Measurements from ENCODE around the gene LSP1. TPM values are rescaled to one million over a fixed set of nuclear protein-coding genes. Genes with fewer than 3 reads are reported as not detected.

The LSP1 gene
- total and polyA plus RNA-seq, 2 of the 8 experiments (the other 6 are each of a cell fraction or from before 2014, with no cell fraction given), result 0.03 TPM; not detected in 1

GRCh38 chr11:1834062-1834610 is 18.7 kb upstream of the LSP1 start:
- no peak overlapping the region for H3K56ac ChIP-seq (replicated peaks; ENCODE audit: insufficient read length, low read depth, low read length)
- no peak overlapping the region for H3K4me3 ChIP-seq (ENCODE audit: extremely low read depth in 1 of 4, insufficient read depth in 2 of 4, low read depth in 3 of 4, low read length in 4 of 4)
- H3K4ac ChIP-seq (replicated peaks; ENCODE audit: insufficient read length, low read depth, low read length), result no peak overlapping the region
- H2BK120ac ChIP-seq (replicated peaks; ENCODE audit: low read depth, low read length), result no peak overlapping the region
- no peak overlapping the region for H3K27ac ChIP-seq (ENCODE audit: low read depth, low read length)
- no peak overlapping the region for H2AK5ac ChIP-seq (ENCODE audit: low read depth, low read length)
- H3K27me3 ChIP-seq (replicated peaks in 1 of 4; ENCODE audit: control insufficient read depth in 3 of 4, extremely low read depth in 1 of 4, insufficient read depth in 3 of 4, low read length in 3 of 4), result peaks cover 0 to 6% (median 1%) of the 10 kb centered on the region in 4 experiments; a peak in 3 of 7 replicates
- no peaks in the 10 kb centered on the region for H3K79me1 ChIP-seq (ENCODE audit: low read depth, low read length)
- no peak for DNase-seq (ENCODE audit: low read depth in 1 of 2, low spot score in 2 of 2)
- H4K91ac ChIP-seq (replicated peaks; ENCODE audit: insufficient read length, low read length), result no peak overlapping the region
- no peak overlapping the region for H2AFZ ChIP-seq (ENCODE audit: low read length)
- TF ChIP-seq MAX (IDR thresholded peaks at IDR 0.05), result no peak
- TF ChIP-seq NANOG (IDR thresholded peaks at IDR 0.05; ENCODE audit: insufficient read depth, low read depth, low read length, poor library complexity, severe bottlenecking), result no peak
- no peak for TF ChIP-seq TCF12 (IDR thresholded peaks at IDR 0.05; ENCODE audit: low read depth, low read length)
- TF ChIP-seq HDAC6 (IDR thresholded peaks at IDR 0.05; ENCODE audit: low read depth, low read length), result no peak
- H3K23me2 ChIP-seq (ENCODE audit: low read depth, low read length), result no peaks in the 10 kb centered on the region
- no peak overlapping the region for H3K4me2 ChIP-seq (ENCODE audit: insufficient read depth in 1 of 2, low read depth in 2 of 2, low read length in 2 of 2)
- FAIRE-seq, result no peak
- H2BK12ac ChIP-seq (ENCODE audit: low read depth, low read length), result no peak overlapping the region
- ChIA-PET CTCF (ENCODE audit: partially characterized antibody) (interaction anchor here (0.7 to 15.8 kb wide), 54 partner anchors 9 to 806 kb away, joined by 3 to 439 read pairs (median 6); partner anchors contain the start of genes H19, KRTAP5-6, MRPL23 and PRR33), POLR2A (ENCODE audit: partially characterized antibody) (interaction anchor here (1.3 kb wide), 1 partner anchor 9 kb away, joined by 4 read pairs; no protein-coding TSS in a partner anchor)
- H2BK20ac ChIP-seq (ENCODE audit: low read length), result no peak overlapping the region
- H3K9me3 ChIP-seq (ENCODE audit: insufficient read depth in 2 of 2, low read depth in 1 of 2, low read length in 1 of 2), result no peaks in the 10 kb centered on the region
- no peak overlapping the region for H4K5ac ChIP-seq (ENCODE audit: insufficient read length, low read depth, low read length)
- H3K9ac ChIP-seq (replicated peaks in 1 of 4; ENCODE audit: extremely low read depth in 1 of 4, low read depth in 3 of 4, low read length in 3 of 4), result no peak overlapping the region
- no peak overlapping the region for H2BK15ac ChIP-seq (ENCODE audit: low read length)
- 0 out of 2 replicates have a peak overlapping the region, but pooled peaks have one; percentile 44 for H2BK5ac ChIP-seq (ENCODE audit: low read depth, low read length)
- H3K36me3 ChIP-seq (ENCODE audit: control insufficient read depth in 2 of 4, insufficient read depth in 4 of 4, low read length in 3 of 4), result no peaks in the 10 kb centered on the region
- 93% methylated on average over 13 of the region's 14 CpGs; no CpG with 5 or more reads in 1 of the 2 experiments for WGBS, 2 experiments (ENCODE audit: extremely low coverage in 1 of 2, insufficient coverage in 1 of 2, insufficient read length in 1 of 2, insufficient replicate concordance in 2 of 2, low coverage in 1 of 2, low lambda C conversion rate in 2 of 2, missing lambda C conversion rate in 1 of 2)
- no peak overlapping the region for H3K23ac ChIP-seq (ENCODE audit: insufficient read length)
- H4K20me1 ChIP-seq (replicated peaks in 1 of 2; ENCODE audit: control insufficient read depth in 1 of 2, insufficient read depth in 2 of 2, low read length in 2 of 2), result no peaks in the 10 kb centered on the region
- no peak overlapping the region for H4K8ac ChIP-seq (ENCODE audit: extremely low read depth, insufficient read depth, low read length)
- no peak overlapping the region for H3K14ac ChIP-seq (ENCODE audit: insufficient read length)
- no peaks in the 10 kb centered on the region for H3K79me2 ChIP-seq (ENCODE audit: control insufficient read depth in 1 of 2, insufficient read depth in 2 of 2, low read length in 2 of 2)
- H3K18ac ChIP-seq (ENCODE audit: extremely low read depth, low read length), result no peak overlapping the region
- H3K4me1 ChIP-seq (replicated peaks in 1 of 4; ENCODE audit: control insufficient read depth in 3 of 4, insufficient read depth in 4 of 4, low read length in 3 of 4), result peaks cover 0 to 4% (median 2%) of the 10 kb centered on the region in 4 experiments; a peak in 4 of 7 replicates

All from H1 (cell line).